Right renal cortex interstitium (tissue), 3 donors: Measurements from ENCODE around the gene PLPPR4. TPM values are rescaled to one million over a fixed set of nuclear protein-coding genes. Genes with fewer than 3 reads are reported as not detected.
"Not testable (repeated sequence)": the region's sequence is repeated elsewhere in the genome, so short reads cannot be mapped to it uniquely, and the experiment has no call there.

Experiments used
- DNase-seq, 3 donors: peaks; one replicate each; pipeline ENCODE4 v3.0.0-alpha.2; 2013; ENCODE audit warnings: low read depth in 3 of 3, low spot score in 2 of 3
- polyA plus RNA-seq, 3 donors: library from polyadenylated mRNA; unstranded; fragments of 120-200 nt; gene quantifications; one replicate each; pipeline ENCODE4 v1.2.1, GENCODE V29; 2013; ENCODE audit not compliant: insufficient read length in 3 of 3

PLPPR4 gene
- polyA plus RNA-seq, 3 donors: 1.4 to 1.7 (median 1.5) TPM

GRCh38 chr1:99268021-99268420, 3.7 kb downstream of the PLPPR4 start:
- no peak for DNase-seq

- no peak for DNase-seq
Observed at GRCh38 chr1:99269321-99269720, 5.0 kb downstream of the PLPPR4 start.

- no peak for DNase-seq
Observed at GRCh38 chr1:99270646-99271045, 6.4 kb downstream of the PLPPR4 start.

- DNase-seq: no peak
Observed at GRCh38 chr1:99271249-99271648, 7.0 kb downstream of the PLPPR4 start.

- no peak for DNase-seq
Observed at GRCh38 chr1:99277066-99277465, 12.8 kb downstream of the PLPPR4 start.

- no peak for DNase-seq
Observed at GRCh38 chr1:99279525-99279924, 15.2 kb downstream of the PLPPR4 start.

- no peak for DNase-seq
Observed at GRCh38 chr1:99281105-99281504, 16.8 kb downstream of the PLPPR4 start.

GRCh38 chr1:99282536-99282935, 18.2 kb downstream of the PLPPR4 start:
- DNase-seq: no peak

GRCh38 chr1:99283521-99283920, 19.2 kb downstream of the PLPPR4 start:
- not testable (repeated sequence) for DNase-seq

- DNase-seq: no peak
Observed at GRCh38 chr1:99292886-99293285, 28.6 kb downstream of the PLPPR4 start.

GRCh38 chr1:99297923-99298322, 33.6 kb downstream of the PLPPR4 start:
- no peak for DNase-seq

- DNase-seq: no peak
Observed at GRCh38 chr1:99304725-99305282, 40.5 kb downstream of the PLPPR4 start.

GRCh38 chr1:99305626-99306025, 41.3 kb downstream of the PLPPR4 start:
- DNase-seq: no peak

- no peak for DNase-seq
Observed at GRCh38 chr1:99306056-99306455, 41.8 kb downstream of the PLPPR4 start.

GRCh38 chr1:99306644-99307043, 42.4 kb downstream of the PLPPR4 start:
- no peak for DNase-seq

GRCh38 chr1:99315305-99315704, 51.0 kb downstream of the PLPPR4 start:
- DNase-seq: no peak

- DNase-seq: no peak
Observed at GRCh38 chr1:99326215-99326949, 62.1 kb downstream of the PLPPR4 start.

GRCh38 chr1:99327357-99327756, 63.1 kb downstream of the PLPPR4 start:
- DNase-seq: peak; percentile 10 to 33 (median 14)

- no peak for DNase-seq
Observed at GRCh38 chr1:99328171-99328570, 63.9 kb downstream of the PLPPR4 start.

- DNase-seq: no peak
Observed at GRCh38 chr1:99331083-99331482, 66.8 kb downstream of the PLPPR4 start.

- DNase-seq: no peak
Observed at GRCh38 chr1:99331636-99332035, 67.3 kb downstream of the PLPPR4 start.

- no peak for DNase-seq
Observed at GRCh38 chr1:99332561-99332960, 68.3 kb downstream of the PLPPR4 start.

- DNase-seq: no peak
Observed at GRCh38 chr1:99334991-99335390, 70.7 kb downstream of the PLPPR4 start.
